Lower leg skin (tissue), 4 donors: ENCODE results near the gene CIBAR2. TPM values are rescaled to one million over a fixed set of nuclear protein-coding genes. Genes with fewer than 3 reads are reported as not detected.

Source experiments
- DNase-seq, 2 donors: peaks; one replicate each; pipeline ENCODE4 v3.0.0-alpha.2; 2019; ENCODE audit warnings: low spot score in 2 of 2
- H3K4me3 ChIP-seq: fragments of 200-600 bp; sonication (generic); 2 replicates; pipeline ENCODE4 v1.5.1; 2017; ENCODE audit warnings: mild to moderate bottlenecking, low read depth; ENCODE audit not compliant: poor library complexity, severe bottlenecking
- CTCF ChIP-seq, 3 donors: fragments of 450-650 bp; IDR thresholded peaks; one replicate each; pipeline ENCODE4 v1.5.1; 2016; ENCODE audit warnings: antibody characterized with exemption in 3 of 3, mild to moderate bottlenecking in 3 of 3, moderate library complexity in 2 of 3
- POLR2A ChIP-seq, 2 donors: fragments of 450-650 bp; IDR thresholded peaks; one replicate each; pipeline ENCODE4 v1.6.1; 2016 to 2017; ENCODE audit warnings: antibody characterized with exemption in 2 of 2, mild to moderate bottlenecking in 1 of 2, moderate library complexity in 1 of 2
- WGBS, 2 donors: methylation state at CpG; one replicate each; pipeline ENCODE4 v1.1.5; 2018; 5-methylcytosine and 5-hydroxymethylcytosine counted together
- intact Hi-C: fragments of 100-400 bp; cut with DNase I; formaldehyde crosslinking; loops from one replicate; pipeline ENCODE4 v1.15.0; 2023; ENCODE audit warnings: low total_unique reads
- total RNA-seq, 4 donors: library from RNA; depleted of rRNA; stranded (reverse); fragments of >200 nt; gene quantifications; one replicate each; pipeline ENCODE4 v1.1.0, GENCODE V29; 2016

Gene CIBAR2
- total RNA-seq, 4 donors from 2014 or later = not detected

- WGBS, 2 donors = 89 to 94% methylated on average over 10 of the region's 10 CpGs
- H3K4me3 ChIP-seq = no peak overlapping the region
- TF ChIP-seq CTCF (IDR thresholded peaks at IDR 0.05) (no peak), POLR2A (IDR thresholded peaks at IDR 0.05) (no peak)
- DNase-seq = no peak
- intact Hi-C loops = no loop called here
Observed at GRCh38 chr16:85100265-85100664, 12.0 kb downstream of the CIBAR2 start.

GRCh38 chr16:85098565-85098964 is 13.7 kb downstream of the CIBAR2 start:
- no peak overlapping the region for H3K4me3 ChIP-seq
- DNase-seq = no peak
- TF ChIP-seq CTCF (IDR thresholded peaks at IDR 0.05) = no peak
- TF ChIP-seq POLR2A (IDR thresholded peaks at IDR 0.05) = no peak
- whole genome bisulfite sequencing, 2 donors = 80 to 83% methylated on average over 10 of the region's 10 CpGs
- intact Hi-C loops = no loop called here

- 79 to 85% methylated on average over 9 of the region's 9 CpGs for WGBS, 2 donors
- intact Hi-C loops = no loop called here
- H3K4me3 ChIP-seq = no peak overlapping the region
- TF ChIP-seq POLR2A (IDR thresholded peaks at IDR 0.05) = no peak
- no peak for DNase-seq
Observed at GRCh38 chr16:85096921-85097320, 15.4 kb downstream of the CIBAR2 start.

- no peak for DNase-seq
- TF ChIP-seq POLR2A (IDR thresholded peaks at IDR 0.05) (no peak), CTCF (IDR thresholded peaks at IDR 0.05) (no peak)
- intact Hi-C loops = no loop called here
- H3K4me3 ChIP-seq = no peak overlapping the region
- 67 to 79% methylated on average over 11 to 12 of the region's 12 CpGs for WGBS, 2 donors
Observed at GRCh38 chr16:85094812-85095211, 17.5 kb downstream of the CIBAR2 start.

- TF ChIP-seq CTCF (IDR thresholded peaks at IDR 0.05) (no peak), POLR2A (IDR thresholded peaks at IDR 0.05) (no peak)
- 86 to 88% methylated on average over 11 to 12 of the region's 12 CpGs for WGBS, 2 donors
- no peak for DNase-seq
- intact Hi-C loops = no loop called here
- no peak overlapping the region for H3K4me3 ChIP-seq
Observed at GRCh38 chr16:85094176-85094805, 18.0 kb downstream of the CIBAR2 start.

GRCh38 chr16:85093705-85094104 is 18.6 kb downstream of the CIBAR2 start:
- H3K4me3 ChIP-seq = no peak overlapping the region
- 77 to 78% methylated on average over 13 of the region's 13 CpGs for WGBS, 2 donors
- no peak for DNase-seq
- TF ChIP-seq POLR2A (IDR thresholded peaks at IDR 0.05) = no peak
- TF ChIP-seq CTCF (IDR thresholded peaks at IDR 0.05) = no peak
- intact Hi-C loops = no loop called here
